NB4 (cell line): ENCODE measurements around the gene ESR2.

ENCODE experiments used
- DNase-seq: peaks from one replicate; pipeline ENCODE4 v3.0.0; 2010; ENCODE audit warnings: low read depth
- H3K4me3 ChIP-seq: one replicate; pipeline ENCODE4 v1.5.1; 2011; ENCODE audit warnings: mild to moderate bottlenecking, low read depth, low read length, moderate library complexity
- CTCF ChIP-seq: IDR thresholded peaks from one replicate; pipeline ENCODE4 v1.5.1; 2012; ENCODE audit warnings: low read depth, low read length
- MAX ChIP-seq: IDR thresholded peaks from 2 replicates; pipeline ENCODE4 v1.6.1; 2011; ENCODE audit warnings: low read depth, low read length
- MYC ChIP-seq: IDR thresholded peaks from 2 replicates; pipeline ENCODE4 v1.6.1; 2011; ENCODE audit warnings: low read depth, low read length
- POLR2A ChIP-seq: IDR thresholded peaks from 2 replicates; pipeline ENCODE4 v1.6.1; 2011; ENCODE audit warnings: mild to moderate bottlenecking; ENCODE audit not compliant: insufficient read length; ENCODE audit errors: extremely low read depth

The ESR2 gene

GRCh38 chr14:64272019-64272418 lies 22.2 kb downstream of the ESR2 start:
- H3K4me3 ChIP-seq = no peak overlapping the region
- TF ChIP-seq POLR2A (no peak), CTCF (no peak), MAX (no peak), MYC (no peak)
- DNase-seq = no peak

- TF ChIP-seq MYC = no peak
- TF ChIP-seq POLR2A = no peak
- no peak for TF ChIP-seq MAX
- no peak for TF ChIP-seq CTCF
- DNase-seq = peak; percentile 4
- H3K4me3 ChIP-seq = no peak overlapping the region
These were observed 27.9 kb downstream of the ESR2 start for GRCh38 chr14:64266239-64266638.

- TF ChIP-seq CTCF = no peak
- TF ChIP-seq MAX = no peak
- no peak for TF ChIP-seq POLR2A
- no peak for TF ChIP-seq MYC
- DNase-seq = peak; percentile 3
These were observed 28.9 kb downstream of the ESR2 start for GRCh38 chr14:64265222-64265621.

GRCh38 chr14:64260418-64260817 lies 33.8 kb downstream of the ESR2 start:
- no peak overlapping the region for H3K4me3 ChIP-seq
- DNase-seq = no peak
- TF ChIP-seq CTCF (no peak), MYC (no peak), MAX (no peak), POLR2A (no peak)

More at GRCh38 chr14:64265222-64265621, 28.9 kb downstream of the ESR2 start:
- no peak overlapping the region for H3K4me3 ChIP-seq

GRCh38 chr14:64255756-64256155 lies 38.4 kb downstream of the ESR2 start:
- DNase-seq = no peak
- H3K4me3 ChIP-seq = no peak overlapping the region
- TF ChIP-seq MAX (no peak), CTCF (no peak), MYC (no peak), POLR2A (no peak)

- DNase-seq = no peak
These were observed 40.5 kb downstream of the ESR2 start for GRCh38 chr14:64253672-64254071.

More at GRCh38 chr14:64253672-64254071, 40.5 kb downstream of the ESR2 start:
- no peak overlapping the region for H3K4me3 ChIP-seq
- TF ChIP-seq CTCF (no peak), MAX (no peak)
